OCI-LY3 (cell line): ENCODE results near the gene LMO7.
"Not testable (repeated sequence)": the region's sequence is repeated elsewhere in the genome, so short reads cannot be mapped to it uniquely, and the experiment has no call there.

ENCODE experiments used
- H2AFZ ChIP-seq: fragments of 200-600, 300-600 bp; shearing (Covaris generic); 2 replicates; pipeline ENCODE4 v1.6.0; 2014; ENCODE audit warnings: antibody characterized with exemption, low read depth, low read length
- H3K27ac ChIP-seq: fragments of 200-600, 300-600 bp; sonication (generic); 2 replicates; pipeline ENCODE4 v1.5.1; 2014; ENCODE audit warnings: mild to moderate bottlenecking, low read length, moderate library complexity, mixed read lengths
- H3K27me3 ChIP-seq: fragments of 200-600, 300-600 bp; sonication (generic); 2 replicates; pipeline ENCODE4 v1.6.1; 2014; ENCODE audit warnings: low read depth, low read length, mixed read lengths
- H3K36me3 ChIP-seq: fragments of 200-600, 300-600 bp; sonication (generic); replicated peaks from 2 replicates; pipeline ENCODE3; 2014; ENCODE audit warnings: low read depth, low read length, mixed read lengths
- H3K4me1 ChIP-seq: fragments of 300-600, 200-600 bp; sonication (generic); 2 replicates; pipeline ENCODE4 v1.6.1; 2014; ENCODE audit warnings: low read length, mixed read lengths
- H3K4me2 ChIP-seq: fragments of 200-600, 300-600 bp; sonication (generic); 2 replicates; pipeline ENCODE4 v1.6.1; 2014; ENCODE audit warnings: low read length, mixed read lengths
- H3K4me3 ChIP-seq: fragments of 300-600, 200-600 bp; sonication (generic); 2 replicates; pipeline ENCODE4 v1.5.1; 2014; ENCODE audit warnings: antibody characterized with exemption, mild to moderate bottlenecking, low read length, moderate library complexity
- H3K79me2 ChIP-seq: fragments of 300-600, 200-600 bp; shearing (Covaris generic); 2 replicates; pipeline ENCODE4 v1.6.1; 2014; ENCODE audit warnings: mild to moderate bottlenecking, low read length, mixed read lengths
- H3K9ac ChIP-seq: fragments of 300-600, 200-600 bp; shearing (Covaris generic); 2 replicates; pipeline ENCODE4 v1.6.0; 2014; ENCODE audit warnings: mild to moderate bottlenecking, low read length, moderate library complexity
- H3K9me3 ChIP-seq: fragments of 200-600, 300-600 bp; shearing (Covaris generic); 2 replicates; pipeline ENCODE4 v1.6.1; 2014; ENCODE audit warnings: low read length, mixed read lengths; ENCODE audit not compliant: insufficient read depth
- H4K20me1 ChIP-seq: fragments of 200-600, 300-600 bp; sonication (generic); 2 replicates; pipeline ENCODE4 v1.6.1; 2016; ENCODE audit warnings: low read length, mixed read lengths; ENCODE audit not compliant: insufficient read depth
- EZH2phosphoT487 ChIP-seq: fragments of 200-600 bp; shearing (Covaris generic); IDR thresholded peaks from 2 replicates; pipeline ENCODE4 v1.6.1; 2018; ENCODE audit warnings: antibody characterized with exemption, mixed run types, low read depth
- TF ChIP-seq, protein P1 (sequence below): fragments of 200-600, 300-600 bp; sonication (generic); IDR thresholded peaks from 2 replicates; pipeline ENCODE4 v1.5.1; 2014; ENCODE audit warnings: antibody characterized with exemption, low read length, low read depth

LMO7 gene

DNA sequence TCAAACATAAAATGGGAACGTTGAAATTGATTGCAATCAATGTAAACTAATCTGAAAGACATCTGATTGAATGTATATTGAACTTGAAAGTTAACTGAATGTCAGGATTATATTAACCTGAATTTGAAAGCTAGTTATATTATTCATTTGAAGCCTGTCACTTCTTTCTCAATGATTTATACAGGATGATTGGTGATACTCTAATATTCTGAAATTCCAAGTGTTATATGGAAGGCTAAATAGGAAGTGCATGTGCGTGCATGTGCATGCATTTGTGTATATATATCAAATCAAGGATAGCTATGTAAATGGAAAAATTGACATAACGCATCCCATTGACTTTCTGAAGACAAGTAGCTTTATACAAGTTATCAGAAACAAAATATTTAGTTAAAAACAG is 143.3 kb downstream of the LMO7 start:
- H3K79me2 ChIP-seq, result no peaks in the 10 kb centered on the region
- TF ChIP-seq EZH2phosphoT487, result no peak
- TF ChIP-seq, protein P1, sequence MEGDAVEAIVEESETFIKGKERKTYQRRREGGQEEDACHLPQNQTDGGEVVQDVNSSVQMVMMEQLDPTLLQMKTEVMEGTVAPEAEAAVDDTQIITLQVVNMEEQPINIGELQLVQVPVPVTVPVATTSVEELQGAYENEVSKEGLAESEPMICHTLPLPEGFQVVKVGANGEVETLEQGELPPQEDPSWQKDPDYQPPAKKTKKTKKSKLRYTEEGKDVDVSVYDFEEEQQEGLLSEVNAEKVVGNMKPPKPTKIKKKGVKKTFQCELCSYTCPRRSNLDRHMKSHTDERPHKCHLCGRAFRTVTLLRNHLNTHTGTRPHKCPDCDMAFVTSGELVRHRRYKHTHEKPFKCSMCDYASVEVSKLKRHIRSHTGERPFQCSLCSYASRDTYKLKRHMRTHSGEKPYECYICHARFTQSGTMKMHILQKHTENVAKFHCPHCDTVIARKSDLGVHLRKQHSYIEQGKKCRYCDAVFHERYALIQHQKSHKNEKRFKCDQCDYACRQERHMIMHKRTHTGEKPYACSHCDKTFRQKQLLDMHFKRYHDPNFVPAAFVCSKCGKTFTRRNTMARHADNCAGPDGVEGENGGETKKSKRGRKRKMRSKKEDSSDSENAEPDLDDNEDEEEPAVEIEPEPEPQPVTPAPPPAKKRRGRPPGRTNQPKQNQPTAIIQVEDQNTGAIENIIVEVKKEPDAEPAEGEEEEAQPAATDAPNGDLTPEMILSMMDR, result no peak
- H3K36me3 ChIP-seq, result no peaks in the 10 kb centered on the region
- H3K27ac ChIP-seq, result no peak overlapping the region
- no peaks in the 10 kb centered on the region for H4K20me1 ChIP-seq
- H3K9ac ChIP-seq, result no peak overlapping the region
- H3K4me2 ChIP-seq, result no peak overlapping the region
- no peaks in the 10 kb centered on the region for H3K4me1 ChIP-seq
- H2AFZ ChIP-seq, result no peak overlapping the region
- H3K27me3 ChIP-seq, result no peaks in the 10 kb centered on the region
- no peak overlapping the region for H3K4me3 ChIP-seq
- H3K9me3 ChIP-seq, result no peaks in the 10 kb centered on the region

DNA sequence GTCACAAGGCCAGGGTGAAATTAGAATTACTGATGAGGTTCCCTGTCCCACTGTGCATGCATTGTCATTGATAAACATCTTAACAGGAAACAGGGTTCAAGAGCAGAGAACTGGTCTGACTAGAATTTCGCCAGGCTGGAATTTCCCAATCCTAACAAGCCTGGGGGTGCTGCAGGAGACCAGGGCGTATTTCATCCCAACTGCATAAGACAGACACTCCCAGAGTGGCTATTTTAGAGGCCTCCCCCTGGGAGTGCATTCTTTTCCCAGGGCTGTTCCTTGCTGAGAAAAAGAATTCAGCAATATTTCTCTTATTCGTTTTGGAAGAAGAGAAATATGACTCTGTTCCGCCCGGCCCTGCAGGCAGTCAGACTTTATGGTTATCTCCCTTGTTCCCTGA is 144.0 kb downstream of the LMO7 start:
- H4K20me1 ChIP-seq, H2AFZ ChIP-seq, H3K27ac ChIP-seq, H3K27me3 ChIP-seq, H3K9me3 ChIP-seq, H3K79me2 ChIP-seq, H3K4me3 ChIP-seq, H3K9ac ChIP-seq, H3K4me2 ChIP-seq, H3K36me3 ChIP-seq, H3K4me1 ChIP-seq: not testable (repeated sequence)

DNA sequence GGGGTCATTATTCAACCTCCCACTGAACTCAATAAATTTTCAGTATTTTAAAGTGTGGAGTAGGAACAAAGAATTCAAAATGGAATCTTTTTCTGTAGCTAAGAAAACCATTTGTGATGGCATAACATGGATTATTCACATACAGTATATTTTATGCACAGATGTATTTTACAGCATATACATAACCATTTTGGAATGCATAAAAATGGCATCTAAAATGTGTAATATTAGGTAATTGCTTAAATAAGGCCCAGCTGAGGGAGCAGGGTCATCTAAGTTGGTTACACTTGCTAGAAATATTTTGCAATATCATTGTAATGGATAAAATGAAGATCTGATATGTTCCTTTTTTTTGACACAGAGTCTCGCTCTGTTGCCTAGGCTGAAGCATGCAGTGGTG is 146.9 kb downstream of the LMO7 start:
- H3K9me3 ChIP-seq, result no peaks in the 10 kb centered on the region
- no peak overlapping the region for H2AFZ ChIP-seq
- no peak for TF ChIP-seq EZH2phosphoT487
- TF ChIP-seq, protein P1, result no peak
- no peak overlapping the region for H3K9ac ChIP-seq
- H3K27me3 ChIP-seq, result no peaks in the 10 kb centered on the region
- no peaks in the 10 kb centered on the region for H3K36me3 ChIP-seq
- no peaks in the 10 kb centered on the region for H4K20me1 ChIP-seq
- no peak overlapping the region for H3K4me3 ChIP-seq
- H3K27ac ChIP-seq, result no peak overlapping the region
- no peaks in the 10 kb centered on the region for H3K4me1 ChIP-seq
- no peak overlapping the region for H3K4me2 ChIP-seq
- no peaks in the 10 kb centered on the region for H3K79me2 ChIP-seq

DNA sequence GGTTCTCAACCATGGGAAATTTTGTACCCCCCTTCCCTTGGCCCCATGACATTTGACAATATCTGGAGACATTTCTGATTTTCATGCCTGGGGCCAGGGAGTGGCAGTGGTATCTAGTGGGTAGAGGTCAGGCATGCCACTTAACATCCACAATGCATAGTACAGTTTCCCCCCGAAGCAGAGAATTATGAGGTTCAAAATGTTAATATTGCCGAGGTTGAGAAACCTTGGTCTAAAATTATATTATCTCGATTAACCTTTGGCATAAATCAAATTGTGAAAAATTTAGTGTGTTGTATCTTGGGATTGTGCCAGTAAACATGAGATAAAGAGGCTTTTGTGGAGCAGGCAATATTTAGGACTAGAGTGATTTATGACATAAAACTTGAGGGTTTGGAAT is 147.9 kb downstream of the LMO7 start:
- no peaks in the 10 kb centered on the region for H3K79me2 ChIP-seq

More for the DNA sequence above, 147.9 kb downstream of the LMO7 start:
- Histone ChIP-seq H3K36me3 (no peaks in the 10 kb centered on the region), H4K20me1 (no peaks in the 10 kb centered on the region), H3K27me3 (no peaks in the 10 kb centered on the region), H3K27ac (no peak overlapping the region), H3K9ac (no peak overlapping the region), H3K4me3 (no peak overlapping the region), H3K9me3 (no peaks in the 10 kb centered on the region), H3K4me1 (no peaks in the 10 kb centered on the region), H2AFZ (no peak overlapping the region), H3K4me2 (no peak overlapping the region)
- TF ChIP-seq, protein P1, result no peak
- TF ChIP-seq EZH2phosphoT487, result no peak
